Hematopoietic multipotent progenitor cell (in vitro differentiated cells): ENCODE data around the gene GPR158. TPM values are rescaled to one million over a fixed set of nuclear protein-coding genes. Genes with fewer than 3 reads are reported as not detected.

Source experiments
- DNase-seq, 3 donors: peaks; one replicate each; pipeline ENCODE4 v3.0.0-alpha.2; 2011 to 2015; ENCODE audit warnings: low read depth in 2 of 3, low spot score in 2 of 3
- total RNA-seq: library from RNA; depleted of rRNA; stranded (reverse); fragments of >200 nt; gene quantifications from one replicate; pipeline ENCODE4 v1.2.3, GENCODE V29; 2012

The GPR158 gene
- total RNA-seq, 1 donor, result under 0.01 TPM

DNA sequence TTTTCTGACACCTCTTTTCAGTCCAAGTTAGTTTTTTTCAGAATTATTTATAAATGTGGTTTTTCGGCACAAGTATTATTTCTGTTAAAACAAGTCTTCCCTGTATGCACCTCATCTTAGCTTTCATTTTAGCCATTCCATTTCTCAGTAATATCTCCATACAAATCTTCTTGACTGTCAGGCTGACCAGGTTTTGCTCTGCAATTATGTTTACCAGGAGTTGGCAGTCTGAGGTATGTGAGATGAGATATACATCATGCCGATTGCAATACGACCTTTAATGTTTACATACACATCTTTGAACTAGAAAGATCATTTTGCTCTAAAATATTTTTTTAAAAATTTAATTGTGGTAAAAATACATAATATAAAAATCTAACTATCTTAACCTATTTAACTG, 209.8 kb downstream of the GPR158 start:
- DNase-seq, result no peak

DNA sequence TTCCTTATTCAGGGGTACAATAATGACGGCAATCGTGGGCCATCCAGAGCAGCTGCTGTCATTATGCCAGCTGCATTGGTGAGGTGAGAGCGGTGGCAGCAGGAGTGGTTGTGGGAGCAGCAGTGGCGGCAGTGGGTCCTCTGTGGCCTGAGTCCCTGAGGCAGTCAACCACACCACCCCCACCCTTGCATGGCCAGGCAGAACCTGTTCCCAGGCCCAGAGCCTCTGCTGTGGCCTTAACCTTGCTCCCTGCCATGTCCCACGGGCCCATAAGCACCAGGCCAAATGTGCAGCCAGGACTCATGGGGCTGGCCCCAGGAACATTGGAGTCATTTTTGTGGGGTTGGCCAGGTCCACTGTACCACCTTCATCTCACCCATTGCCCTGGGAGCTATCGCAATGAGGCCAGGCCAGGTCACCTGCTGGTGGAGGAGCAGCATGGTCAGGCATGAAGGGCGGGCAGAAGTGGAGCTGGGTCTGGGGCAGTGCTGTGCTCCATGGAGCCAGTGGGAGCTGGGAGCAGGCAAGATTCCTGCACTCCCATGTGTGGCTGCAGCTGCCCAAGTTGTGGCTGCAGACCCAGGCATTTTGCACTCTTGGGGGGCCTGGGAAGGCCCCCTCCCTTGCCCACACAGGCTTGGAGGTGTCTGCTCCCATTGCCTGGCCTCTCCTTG, 213.5 kb downstream of the GPR158 start:
- DNase-seq, result no peak

DNA sequence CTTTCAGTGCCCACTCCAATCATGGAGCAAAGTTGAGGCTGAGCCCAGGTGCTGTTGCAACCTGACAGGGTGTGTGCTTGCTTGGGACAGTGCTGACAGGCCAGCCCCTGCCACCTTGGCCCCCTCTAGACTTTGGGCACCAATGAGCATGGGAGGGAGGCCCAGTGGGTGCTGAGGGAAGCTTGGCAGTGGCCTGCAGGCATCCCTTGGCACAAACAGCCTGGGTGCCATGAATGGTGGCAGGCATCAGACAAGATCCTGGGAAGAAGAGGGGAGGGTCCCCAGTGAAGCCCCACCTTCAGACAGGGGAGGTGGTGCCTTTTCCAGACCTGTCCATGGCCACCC, 214.0 kb downstream of the GPR158 start:
- no peak for DNase-seq

DNA sequence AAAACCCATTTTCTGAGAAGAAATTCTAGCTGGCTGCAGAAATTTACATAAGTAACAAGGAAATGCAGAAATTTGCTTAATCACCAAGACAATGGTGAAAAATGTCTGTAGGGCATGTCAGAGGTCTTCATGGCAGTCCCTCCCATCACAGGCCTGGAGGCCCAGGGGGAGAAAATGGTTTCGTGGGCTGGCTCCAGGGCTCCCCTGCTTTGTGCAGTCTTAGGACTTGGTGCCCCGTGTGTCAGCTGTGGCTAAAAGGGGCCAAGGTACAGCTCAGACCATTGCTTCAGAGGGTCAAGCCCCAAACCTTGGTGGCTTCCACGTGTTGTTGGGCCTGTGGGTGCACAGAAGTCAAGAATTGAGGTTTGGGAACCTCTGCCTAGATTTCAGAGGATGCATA, 215.9 kb downstream of the GPR158 start:
- no peak for DNase-seq

DNA sequence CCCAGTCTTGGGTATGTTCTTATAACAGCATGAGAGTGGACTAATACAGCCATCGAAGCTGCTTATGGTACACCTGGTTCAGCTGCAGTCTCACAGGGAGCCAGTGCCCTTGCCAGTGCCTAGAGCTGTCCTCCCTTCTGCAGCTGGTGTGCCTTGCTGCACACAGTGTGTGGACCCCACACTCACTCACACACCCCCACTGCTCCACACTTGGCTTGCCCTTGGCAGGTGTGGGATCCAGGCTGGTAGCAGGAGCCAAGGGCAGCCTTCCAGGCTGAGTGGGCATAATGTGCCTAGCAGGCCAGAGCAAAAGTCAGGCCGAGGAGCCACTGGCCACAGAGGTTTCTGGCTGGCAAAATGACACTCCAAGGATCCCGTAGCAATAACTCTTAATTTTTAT, 217.3 kb downstream of the GPR158 start:
- no peak for DNase-seq

DNA sequence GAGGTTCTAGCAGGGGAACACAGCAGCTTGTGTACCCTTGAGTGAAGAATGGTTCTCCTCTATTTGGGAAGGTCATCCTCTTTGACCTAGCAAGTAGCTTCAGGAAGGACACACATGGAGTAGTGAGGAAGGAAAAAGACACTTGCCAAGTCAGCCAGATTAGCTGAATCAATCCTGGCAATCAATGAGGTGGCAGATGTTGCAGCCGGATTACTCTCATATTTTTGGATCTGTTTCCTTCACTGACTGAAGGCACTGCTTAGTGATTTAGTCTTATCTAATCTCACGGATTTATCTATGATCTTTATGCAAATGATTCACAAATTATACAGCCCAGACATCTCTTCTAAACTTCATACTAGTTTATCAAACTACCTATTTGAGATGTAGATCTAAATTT, 218.8 kb downstream of the GPR158 start:
- no peak for DNase-seq

DNA sequence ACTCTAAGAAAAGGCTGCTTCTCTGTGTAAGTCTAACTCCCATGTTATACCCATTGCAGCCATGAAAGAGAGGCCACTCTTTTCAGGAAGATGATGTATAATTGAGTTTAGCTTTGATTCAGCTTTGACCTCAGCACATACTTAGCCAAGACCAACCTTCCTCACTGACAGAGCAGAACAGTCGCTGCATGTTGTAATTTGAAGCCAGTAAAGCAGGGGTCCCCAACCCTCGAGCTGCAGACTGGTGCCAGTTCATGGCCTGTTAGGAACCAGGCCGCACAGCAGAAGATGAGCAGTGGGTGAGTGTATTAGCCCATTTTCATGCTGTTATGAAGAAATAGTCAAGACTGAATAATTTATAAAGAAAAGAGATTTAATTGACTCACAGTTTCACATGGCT, 223.9 kb downstream of the GPR158 start:
- DNase-seq, result no peak

DNA sequence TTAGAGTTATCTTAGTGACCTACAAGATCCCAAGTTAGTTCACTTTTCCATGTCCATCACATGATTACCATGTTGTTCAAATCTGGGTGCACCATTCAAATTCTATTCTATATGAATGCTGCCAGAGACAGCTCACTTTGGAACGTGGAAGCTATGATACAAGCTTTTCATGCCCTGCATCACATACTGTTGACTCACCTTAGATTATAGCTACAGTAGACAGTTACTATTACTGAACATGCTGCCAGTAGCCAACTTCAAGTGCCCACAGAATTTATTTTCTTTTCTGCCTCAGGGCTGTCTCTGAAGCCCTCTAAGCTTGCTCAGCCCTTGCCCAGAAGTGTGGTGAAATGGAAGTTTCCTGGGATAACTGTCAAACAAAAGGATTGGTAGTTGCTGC, 231.1 kb downstream of the GPR158 start:
- no peak for DNase-seq

DNA sequence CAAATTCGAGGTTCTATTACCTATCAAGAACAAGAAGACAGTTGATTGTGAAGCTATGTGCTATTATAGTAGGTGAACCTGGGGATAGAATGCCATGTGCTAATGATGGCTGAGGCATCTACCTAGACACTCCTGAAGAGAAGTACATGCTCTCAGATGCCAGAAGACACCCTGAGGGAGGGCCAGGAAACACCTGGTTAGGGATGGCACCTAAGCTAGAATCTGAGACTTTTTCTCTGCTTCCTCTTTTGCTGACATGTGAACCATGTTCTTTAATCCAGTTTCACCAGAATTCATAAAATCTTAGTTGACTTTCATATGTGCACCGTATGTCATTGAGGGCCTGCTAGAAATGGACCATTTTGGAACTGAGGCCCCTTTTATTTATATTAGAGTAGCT, 242.8 kb downstream of the GPR158 start:
- no peak for DNase-seq

DNA sequence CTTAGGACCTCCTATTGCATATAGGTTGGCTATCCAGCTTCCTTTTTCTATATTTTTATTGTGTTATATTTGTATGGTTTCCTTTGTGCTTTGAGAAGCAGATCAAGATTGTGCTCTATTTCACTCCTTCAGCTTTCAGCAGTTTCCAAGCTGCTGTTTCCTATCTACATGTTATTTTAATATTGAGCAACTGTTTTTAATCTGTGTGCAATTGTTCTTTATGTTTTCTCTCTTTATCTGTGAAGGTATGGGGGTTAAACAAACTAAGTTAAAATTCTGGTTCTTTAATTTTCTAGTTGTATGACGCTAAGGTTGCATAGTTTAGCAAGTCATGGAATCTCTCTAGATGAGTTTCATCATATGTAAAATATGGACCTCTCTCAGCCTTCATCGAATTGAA, 251.0 kb downstream of the GPR158 start:
- no peak for DNase-seq

DNA sequence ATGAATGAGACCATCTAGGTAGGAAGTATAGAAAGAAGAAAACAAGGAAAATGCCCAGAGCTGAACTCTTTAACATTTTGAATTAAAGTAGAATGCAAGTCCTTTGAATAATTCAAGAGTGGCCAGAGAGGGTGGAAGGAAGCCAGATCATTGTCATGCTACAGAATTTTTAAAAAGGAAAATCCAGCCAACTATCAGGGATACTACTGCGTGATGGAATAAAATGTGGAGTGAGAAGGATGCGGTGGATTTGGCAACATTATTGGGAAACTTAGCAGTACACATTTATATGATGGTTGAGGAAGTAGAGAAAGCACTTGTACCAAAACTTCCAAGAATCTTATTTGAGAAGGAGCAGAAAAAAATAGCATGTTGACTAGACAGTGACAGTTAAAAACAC, 261.6 kb downstream of the GPR158 start:
- DNase-seq, result no peak

DNA sequence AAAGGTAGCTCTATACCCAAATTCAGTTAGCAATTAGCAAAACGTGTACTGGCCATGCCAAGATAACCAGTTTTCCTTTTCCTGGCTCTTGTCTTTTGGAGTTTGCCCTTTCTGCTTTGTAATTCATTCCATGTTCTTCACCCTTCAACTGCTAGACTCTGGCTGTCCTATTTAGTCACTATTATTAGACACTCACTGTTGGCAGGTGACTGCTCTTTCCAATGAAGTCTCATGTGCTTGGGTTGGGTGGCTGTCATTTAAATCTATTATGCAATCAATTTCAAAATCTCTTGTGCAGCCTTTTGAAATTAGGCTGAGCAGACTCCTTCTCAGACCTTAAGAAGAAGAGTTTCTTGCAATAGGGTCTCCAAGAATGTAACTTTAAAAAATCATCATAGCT, 266.5 kb downstream of the GPR158 start:
- no peak for DNase-seq

DNA sequence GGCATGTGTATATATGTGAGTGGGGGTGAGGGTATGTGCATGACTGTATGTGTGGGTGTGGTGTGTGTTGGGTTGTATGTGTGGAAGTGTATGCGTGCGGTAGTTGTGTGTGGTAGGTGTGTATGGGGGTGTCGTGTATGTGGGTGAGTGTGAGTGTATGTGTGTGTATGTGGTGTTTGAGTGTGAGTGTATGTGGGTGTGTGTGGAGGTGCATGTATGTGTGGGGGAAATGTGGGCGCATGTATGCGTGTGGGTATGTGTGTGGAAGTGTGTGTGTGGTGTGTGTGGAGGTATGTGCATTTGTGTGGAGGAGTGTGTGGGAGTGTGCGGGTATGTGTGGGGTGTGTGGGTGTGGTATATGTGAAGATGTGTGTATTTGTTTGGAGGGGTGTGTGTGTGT, 269.5 kb downstream of the GPR158 start:
- no peak for DNase-seq

DNA sequence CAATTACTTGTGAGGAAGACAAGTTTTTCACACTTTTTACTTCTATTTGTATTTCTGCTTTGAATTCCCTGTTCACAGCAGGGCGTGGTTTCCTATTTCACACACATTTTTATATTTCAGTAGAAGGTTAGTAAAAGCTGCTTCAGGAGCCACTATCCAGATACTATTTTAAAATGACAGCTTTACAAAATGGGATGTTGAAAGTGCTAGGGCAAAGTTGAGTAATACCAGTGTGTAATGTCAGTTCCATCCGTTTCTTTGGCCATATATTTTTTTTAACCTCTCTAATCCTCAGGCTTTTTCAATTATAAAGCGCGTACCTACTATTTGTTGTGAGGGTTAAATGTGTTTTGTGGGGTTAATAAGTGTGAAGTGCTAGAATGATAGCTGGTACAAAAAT, 276.6 kb downstream of the GPR158 start:
- DNase-seq, result no peak

DNA sequence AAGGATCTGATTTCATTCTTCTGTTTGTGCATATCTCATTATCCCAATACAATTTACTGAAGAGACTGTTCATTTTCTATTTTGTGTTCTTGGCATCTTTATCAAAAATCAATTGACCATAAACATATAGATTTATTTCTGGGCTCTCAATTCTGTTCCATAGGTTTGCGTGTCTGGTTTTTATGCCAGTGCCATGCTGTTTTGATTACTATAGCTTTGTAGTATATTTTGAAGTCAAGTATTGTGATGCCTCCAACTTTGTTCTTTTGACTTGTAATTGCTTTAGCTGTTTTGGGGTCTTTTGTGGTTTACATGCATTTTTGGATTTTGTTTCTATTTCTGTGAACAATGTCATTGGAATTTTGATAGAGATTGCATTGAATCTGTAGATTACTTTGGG, 278.8 kb downstream of the GPR158 start:
- DNase-seq, result no peak

DNA sequence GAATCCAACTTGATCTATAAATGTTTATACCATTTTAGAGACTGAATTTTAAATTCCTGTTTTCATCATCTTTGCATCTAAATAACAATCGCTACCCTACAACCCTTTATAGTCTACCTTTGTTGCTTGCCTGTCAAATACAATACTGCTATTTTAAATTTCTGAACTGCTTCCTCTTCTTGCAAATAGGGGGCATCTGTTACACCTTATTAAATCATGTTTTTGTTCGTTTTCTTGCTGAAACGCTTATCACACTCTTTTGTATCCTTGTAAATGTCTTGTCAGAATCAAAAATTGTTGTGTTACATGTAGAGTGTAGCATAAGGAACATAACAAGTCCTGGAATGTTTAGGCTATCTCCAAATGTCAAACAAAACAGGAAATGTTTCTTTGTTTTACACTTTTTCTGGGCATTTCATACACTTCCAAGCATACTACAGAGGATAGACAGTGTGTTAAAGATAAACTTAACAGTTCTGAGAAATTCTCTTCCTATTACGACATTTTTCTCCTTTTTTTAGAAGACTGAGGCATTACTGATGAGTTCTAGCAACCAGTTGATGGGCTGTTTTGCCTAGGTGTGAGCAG, 281.3 kb downstream of the GPR158 start:
- DNase-seq, result no peak

DNA sequence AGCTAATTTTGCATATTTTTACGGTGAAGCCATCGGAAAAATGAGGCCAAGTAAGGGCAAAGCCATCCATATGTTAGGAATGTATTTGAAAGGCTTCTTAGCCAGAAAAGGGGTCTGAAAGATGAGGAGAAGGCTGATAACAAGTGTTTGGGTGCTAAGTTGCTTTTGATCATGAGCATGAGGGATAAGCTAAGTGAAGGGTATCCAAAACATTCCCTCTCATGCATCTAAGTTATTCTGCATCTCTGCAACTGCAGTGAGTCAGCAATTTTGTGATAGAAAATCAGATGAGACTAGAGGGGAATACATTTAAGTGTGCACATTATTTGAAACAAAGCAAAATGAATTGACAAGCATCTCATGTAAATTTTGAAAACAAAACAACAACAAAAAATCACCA, 282.8 kb downstream of the GPR158 start:
- no peak for DNase-seq

DNA sequence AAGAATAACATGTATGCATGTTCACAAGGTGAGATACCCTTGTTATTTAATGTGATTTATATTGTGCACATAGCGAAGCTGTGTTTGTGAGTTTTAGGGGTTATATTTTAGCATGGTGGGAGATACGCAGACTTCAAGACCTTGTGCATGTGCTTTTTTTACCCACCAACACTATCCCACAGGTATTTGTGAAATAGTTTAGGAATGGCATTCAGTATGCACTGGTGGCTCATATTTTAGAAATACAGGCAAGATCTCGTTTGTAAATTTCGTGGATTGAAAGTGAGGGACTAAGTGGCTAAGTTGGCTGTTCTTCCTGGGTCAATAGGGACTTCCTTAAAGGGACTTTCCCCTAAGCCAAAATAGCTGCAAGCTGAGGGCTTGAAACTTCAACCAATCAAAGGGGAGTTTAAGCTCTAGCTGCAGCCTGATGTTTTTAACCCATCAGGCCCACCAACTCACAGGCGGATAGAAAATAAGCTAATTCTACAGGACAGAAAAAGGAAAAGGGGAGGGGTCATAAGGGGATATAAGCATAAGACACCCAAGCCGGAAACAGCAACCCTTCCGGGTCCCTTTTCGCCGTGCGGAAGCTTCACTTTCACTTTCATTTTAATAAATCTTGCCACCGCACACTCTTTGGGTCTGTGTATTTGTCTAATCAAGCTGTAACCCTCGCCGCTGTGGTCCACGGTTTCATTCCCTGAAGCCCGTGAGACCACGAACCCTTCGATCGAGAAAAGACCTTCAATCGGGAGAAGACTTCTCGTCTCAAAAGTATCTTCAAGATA, 291.0 kb downstream of the GPR158 start:
- no peak for DNase-seq

DNA sequence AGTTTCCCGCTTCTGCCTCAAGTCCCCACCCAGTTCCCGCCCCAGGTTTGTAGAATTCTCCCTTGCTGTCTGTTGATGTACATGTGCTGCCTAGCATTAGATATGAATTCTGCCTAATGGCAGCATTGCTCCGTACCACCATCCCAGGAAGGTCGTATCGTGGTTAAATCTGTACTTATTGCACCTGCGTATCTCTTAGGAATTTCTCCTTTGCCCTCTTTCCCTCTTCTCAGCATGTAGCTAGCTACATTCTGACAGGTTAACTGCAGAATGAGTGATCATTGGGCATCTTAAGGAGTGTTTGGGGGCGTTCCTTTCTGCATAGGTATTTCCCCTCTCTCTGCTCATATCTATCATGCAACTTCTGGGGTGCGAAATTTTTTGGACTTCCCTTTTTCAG, 293.1 kb downstream of the GPR158 start:
- no peak for DNase-seq

DNA sequence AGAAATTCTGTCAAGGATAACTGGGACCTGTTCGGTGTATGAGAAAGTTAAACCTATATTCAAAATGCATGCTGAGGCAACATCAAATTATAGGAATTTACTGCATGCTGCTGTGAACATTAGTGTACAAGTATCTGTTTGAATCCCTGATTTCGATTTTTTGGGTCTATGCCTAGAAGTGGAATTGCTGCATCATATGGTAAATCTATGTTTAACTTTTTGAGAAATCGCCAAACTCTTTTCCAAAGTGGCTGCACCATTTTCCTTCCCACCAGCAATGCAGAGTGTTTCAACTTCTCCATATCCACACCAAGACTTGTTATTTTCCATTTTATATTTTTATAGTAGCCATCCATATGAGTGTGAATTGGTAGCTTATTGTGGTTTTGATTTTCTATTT, 306.7 kb downstream of the GPR158 start:
- no peak for DNase-seq

DNA sequence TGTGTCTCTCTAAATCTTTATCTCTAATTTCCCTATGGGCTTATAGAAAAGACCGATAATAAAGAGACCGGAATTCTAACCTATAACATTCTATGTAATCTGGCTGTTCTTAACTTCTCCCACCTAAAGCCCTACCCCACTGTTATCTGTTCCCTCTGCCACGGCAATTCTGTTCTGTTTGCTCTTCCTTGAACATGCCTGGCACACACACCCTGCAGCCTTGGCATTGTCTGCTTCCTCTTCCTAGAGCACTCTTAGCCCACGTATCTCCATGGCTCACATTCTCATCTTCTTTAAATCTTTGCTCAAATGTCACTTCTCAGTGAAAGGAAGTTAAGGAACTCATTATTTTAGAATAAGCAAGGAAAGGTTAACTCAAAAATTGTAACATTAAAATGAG, 309.2 kb downstream of the GPR158 start:
- no peak for DNase-seq

DNA sequence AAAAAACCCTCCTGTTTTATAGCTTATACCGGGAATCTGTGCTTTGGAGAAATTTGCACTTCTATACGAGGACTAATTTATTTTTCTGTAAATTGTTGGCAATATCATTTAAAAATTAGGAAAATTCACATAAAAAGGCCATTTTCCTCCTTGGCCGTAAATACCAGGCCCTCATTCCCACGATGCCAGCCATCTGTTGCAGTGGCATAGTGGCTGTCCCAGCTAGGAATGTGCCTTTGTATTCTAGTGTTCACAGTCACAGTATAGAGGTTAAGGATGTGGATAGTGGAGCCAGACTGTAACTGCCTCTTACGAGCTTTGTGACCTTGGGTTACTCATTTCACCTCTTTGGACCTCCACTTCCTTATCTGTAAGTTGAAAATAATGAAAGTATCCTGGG, 312.5 kb downstream of the GPR158 start:
- DNase-seq, result no peak
